Brain microvascular endothelial cell (primary cell): ENCODE data around the gene OLA1.

ENCODE experiments used
- DNase-seq: peaks from one replicate; pipeline ENCODE4 v3.0.0-alpha.2; 2020
- H3K27ac ChIP-seq: fragments of 250-450 bp; sonication (Bioruptor Pico); 2 replicates; pipeline ENCODE4 v1.5.1; 2020; ENCODE audit warnings: mild to moderate bottlenecking, moderate library complexity
- H3K27me3 ChIP-seq: fragments of 250-450 bp; sonication (Bioruptor Pico); replicated peaks from 2 replicates; pipeline ENCODE4 v1.5.1; 2020; ENCODE audit warnings: mild to moderate bottlenecking
- H3K36me3 ChIP-seq: fragments of 250-450 bp; sonication (Bioruptor Pico); replicated peaks from 2 replicates; pipeline ENCODE4 v1.5.1; 2020; ENCODE audit warnings: mild to moderate bottlenecking
- H3K4me3 ChIP-seq: 2 replicates; pipeline ENCODE4 v1.5.1; 2011; ENCODE audit warnings: low read depth, mild to moderate bottlenecking, control low read depth, low read length, moderate library complexity
- CTCF ChIP-seq: IDR thresholded peaks from 2 replicates; pipeline ENCODE4 v1.5.1; 2011; ENCODE audit warnings: low read depth, mild to moderate bottlenecking, moderate library complexity, low read length, control low read depth, inconsistent platforms; ENCODE audit errors: missing control alignments
- in situ Hi-C: cut with HindIII; loops from 2 replicates; pipeline ENCODE4 v1.10.0; 2017; ENCODE audit warnings: low sequenced_read_pairs, low pct_ligation_motif_present

Gene OLA1

GRCh38 chr2:174177316-174177890, 70.9 kb downstream of the OLA1 start:
- TF ChIP-seq CTCF = no peak
- H3K27me3 ChIP-seq = no peaks in the 10 kb centered on the region
- in situ Hi-C loops = no loop called here
- no peak overlapping the region for H3K4me3 ChIP-seq
- DNase-seq = no peak
- H3K36me3 ChIP-seq = no peaks in the 10 kb centered on the region
- H3K27ac ChIP-seq = no peak overlapping the region

DNA sequence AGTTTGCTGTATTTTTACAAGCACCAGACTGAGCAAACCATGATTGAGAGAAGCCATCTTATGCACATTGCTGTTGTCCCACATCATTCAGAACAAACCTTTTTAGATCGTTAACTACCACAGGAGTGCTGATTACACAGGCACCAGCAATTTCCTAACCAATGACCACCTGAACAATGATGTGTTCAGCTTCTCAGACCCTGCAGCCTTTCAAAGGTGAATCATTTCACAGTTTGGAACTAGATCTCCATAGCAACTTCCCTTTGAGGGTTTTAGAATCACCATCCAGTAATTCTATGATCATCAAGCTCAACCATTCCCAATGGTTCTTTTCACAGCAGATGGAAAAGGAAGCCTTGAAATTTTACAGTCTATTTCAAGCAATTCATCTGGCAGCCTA, 71.4 kb downstream of the OLA1 start:
- in situ Hi-C loops = no loop called here
- H3K27ac ChIP-seq = no peak overlapping the region
- DNase-seq = peak; percentile 13
- no peak overlapping the region for H3K4me3 ChIP-seq
- H3K27me3 ChIP-seq = no peaks in the 10 kb centered on the region
- H3K36me3 ChIP-seq = no peaks in the 10 kb centered on the region
- TF ChIP-seq CTCF = no peak

DNA sequence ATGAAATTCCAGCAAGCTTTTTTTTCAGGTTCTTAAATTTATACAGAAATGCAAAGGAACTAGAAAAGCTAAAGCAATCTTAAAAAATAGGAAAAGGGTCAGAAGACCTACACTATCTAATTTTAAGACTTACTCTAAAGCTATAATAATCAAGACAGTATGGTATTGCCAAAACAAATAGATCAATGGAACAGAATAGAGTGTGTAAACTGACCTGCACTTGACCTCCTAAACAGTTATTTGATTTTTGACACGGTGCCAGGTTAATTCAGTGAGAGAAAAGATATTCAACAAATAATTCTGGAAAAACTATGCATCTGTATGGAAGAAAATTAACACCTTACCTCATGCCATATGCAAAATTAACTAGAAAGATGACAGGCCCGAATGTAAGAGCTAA, 73.6 kb downstream of the OLA1 start:
- in situ Hi-C loops = no loop called here
- DNase-seq = no peak
- no peak for TF ChIP-seq CTCF
- Histone ChIP-seq H3K27ac (no peak overlapping the region), H3K4me3 (no peak overlapping the region), H3K27me3 (no peaks in the 10 kb centered on the region), H3K36me3 (no peaks in the 10 kb centered on the region)

DNA sequence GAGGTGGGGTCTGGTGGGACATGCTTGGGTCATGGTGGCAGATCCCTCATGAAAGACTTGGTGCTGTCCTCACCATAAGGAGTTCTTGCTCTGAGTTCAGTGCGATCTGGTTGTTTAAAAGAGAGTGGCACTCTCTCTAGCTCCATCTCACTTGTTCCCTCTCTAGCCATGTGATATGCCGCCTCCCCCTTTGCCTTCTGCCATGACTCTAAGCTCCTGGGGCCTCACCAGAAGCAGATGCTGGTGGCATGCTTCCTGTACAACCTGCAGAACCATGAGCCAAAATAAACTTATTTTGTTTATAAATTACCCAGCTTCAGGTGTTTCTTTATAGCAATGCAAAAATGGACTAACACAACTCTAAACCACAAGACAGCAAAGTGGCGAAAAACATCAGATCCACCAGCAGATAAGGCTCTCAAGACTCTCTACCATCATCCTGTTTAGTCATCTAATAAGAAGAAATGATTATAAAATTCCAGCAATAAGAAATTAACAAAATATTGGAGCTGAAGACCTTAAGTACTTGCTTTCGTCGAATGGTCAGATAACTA, 75.5 kb downstream of the OLA1 start:
- Histone ChIP-seq H3K36me3 (no peaks in the 10 kb centered on the region), H3K27me3 (no peaks in the 10 kb centered on the region), H3K27ac (no peak overlapping the region), H3K4me3 (no peak overlapping the region)
- in situ Hi-C loops = no loop called here
- DNase-seq = no peak
- TF ChIP-seq CTCF = no peak

GRCh38 chr2:174171686-174172445, 76.5 kb downstream of the OLA1 start:
- no peak overlapping the region for H3K4me3 ChIP-seq
- no peaks in the 10 kb centered on the region for H3K27me3 ChIP-seq
- no peak overlapping the region for H3K27ac ChIP-seq
- no peaks in the 10 kb centered on the region for H3K36me3 ChIP-seq
- in situ Hi-C loops = no loop called here
- TF ChIP-seq CTCF = no peak
- DNase-seq = no peak
